ENCODE results near the gene PRKN. TPM values are rescaled to one million over a fixed set of nuclear protein-coding genes. Genes with fewer than 3 reads are reported as not detected.

The PRKN gene
- polyA plus RNA-seq, 3 donors: 8.1 to 15.1 (median 11.4) TPM

DNA sequence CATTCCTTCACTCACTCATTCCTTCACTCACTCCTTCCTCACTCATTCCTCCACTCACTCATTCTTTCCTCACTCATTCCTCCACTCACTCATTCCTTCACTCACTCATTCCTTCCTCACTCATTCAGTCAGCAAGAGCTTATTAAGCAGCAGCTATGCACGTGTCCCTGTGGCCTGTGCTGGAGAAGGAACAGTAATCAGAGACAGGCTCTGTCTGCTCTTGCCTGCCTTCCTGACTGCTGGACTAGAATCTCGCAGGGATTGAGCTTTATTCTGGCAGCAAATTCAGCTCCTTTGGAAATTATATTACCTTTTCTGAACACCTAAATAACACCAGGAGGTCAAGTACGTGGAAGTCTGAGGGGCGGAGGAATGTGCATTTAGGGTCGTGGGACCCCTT, 1314.8 kb downstream of the PRKN start:
- DNase-seq (ENCODE audit: extremely low read depth in 1 of 11, low read depth in 9 of 11, low spot score in 4 of 11): no peak

DNA sequence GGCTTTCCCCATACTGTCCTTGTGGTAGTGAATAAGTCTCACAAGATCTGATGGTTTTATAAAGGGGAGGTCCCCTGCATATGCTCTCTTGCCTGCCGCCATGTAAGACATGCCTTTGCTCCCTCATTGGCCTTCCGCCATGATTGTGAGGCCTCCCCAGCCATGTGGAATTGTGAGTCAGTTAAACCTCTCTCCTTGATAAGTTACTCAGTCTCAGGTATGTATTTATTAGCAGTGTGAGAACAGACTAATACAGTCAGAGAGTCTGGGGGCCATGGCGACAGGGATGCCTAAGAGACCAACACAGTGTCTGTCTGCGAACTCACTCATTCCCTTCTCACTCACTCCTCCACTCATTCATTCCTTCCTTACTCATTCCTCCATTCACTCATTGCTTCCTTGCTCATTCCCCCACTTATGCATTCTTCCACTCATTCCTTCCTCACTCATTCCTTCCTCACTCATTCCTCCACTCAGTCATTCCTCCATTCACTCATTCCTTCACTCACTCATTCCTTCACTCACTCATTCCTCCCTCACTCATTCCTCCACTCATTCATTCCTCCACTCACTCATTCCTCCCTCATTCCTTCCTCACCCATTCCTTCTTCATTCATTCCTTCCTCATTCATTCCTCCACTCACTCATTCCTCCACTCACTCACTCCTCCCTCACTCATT, 1316.2 kb downstream of the PRKN start:
- no peak for DNase-seq (ENCODE audit: extremely low read depth in 1 of 11, low read depth in 9 of 11, low spot score in 4 of 11)

DNA sequence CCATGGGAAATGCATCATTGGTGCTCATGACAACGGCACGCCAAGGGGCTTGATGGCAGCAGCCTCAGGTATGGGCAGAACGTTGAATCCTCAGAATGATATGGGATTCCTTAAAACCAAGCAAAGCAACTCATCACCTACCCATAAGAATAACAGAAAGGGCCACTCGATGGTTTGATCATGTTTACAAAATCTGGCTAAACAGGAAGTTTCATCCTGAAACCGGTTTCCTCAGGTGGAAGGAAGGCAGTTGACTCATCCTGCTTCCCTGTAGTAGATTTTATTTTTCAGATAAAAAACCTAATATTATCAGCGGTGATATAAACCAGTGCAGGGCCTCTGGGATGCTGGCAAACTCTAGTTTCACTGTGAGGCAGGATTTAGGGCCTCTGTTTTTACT, 1316.8 kb downstream of the PRKN start:
- DNase-seq (ENCODE audit: extremely low read depth in 1 of 11, low read depth in 9 of 11, low spot score in 4 of 11): no peak

- DNase-seq (ENCODE audit: extremely low read depth in 1 of 11, low read depth in 9 of 11, low spot score in 4 of 11): no peak
Observed at GRCh38 chr6:161410076-161410475, 1317.5 kb downstream of the PRKN start.

GRCh38 chr6:161409353-161409752, 1318.2 kb downstream of the PRKN start:
- DNase-seq (ENCODE audit: extremely low read depth in 1 of 11, low read depth in 9 of 11, low spot score in 4 of 11): no peak

- DNase-seq (ENCODE audit: extremely low read depth in 1 of 11, low read depth in 9 of 11, low spot score in 4 of 11): no peak
Observed at GRCh38 chr6:161408041-161408440, 1319.5 kb downstream of the PRKN start.

GRCh38 chr6:161407581-161407980, 1320.0 kb downstream of the PRKN start:
- DNase-seq (ENCODE audit: extremely low read depth in 1 of 11, low read depth in 9 of 11, low spot score in 4 of 11): no peak

DNA sequence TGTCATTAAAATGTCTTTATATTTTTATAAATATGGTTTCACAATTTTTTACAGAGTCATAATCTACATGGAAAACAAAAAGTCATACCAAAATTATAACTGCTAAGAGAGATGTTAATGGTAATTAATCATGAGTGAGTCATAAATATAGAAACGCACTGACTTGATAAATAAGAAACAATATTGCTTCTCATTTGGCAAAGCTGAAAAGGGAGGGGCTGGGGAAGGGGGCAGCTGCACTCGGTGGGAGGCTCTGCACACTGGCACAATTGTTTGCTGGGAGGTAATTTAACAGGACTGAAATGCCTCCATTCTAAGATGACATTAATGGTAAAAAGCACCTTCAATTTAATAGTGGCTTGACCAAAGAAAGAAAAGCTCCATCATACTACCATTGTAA, 1320.5 kb downstream of the PRKN start:
- DNase-seq (ENCODE audit: extremely low read depth in 1 of 11, low read depth in 9 of 11, low spot score in 4 of 11): no peak

- DNase-seq (ENCODE audit: extremely low read depth in 1 of 11, low read depth in 9 of 11, low spot score in 4 of 11): no peak
Observed at GRCh38 chr6:161406646-161407045, 1320.9 kb downstream of the PRKN start.

DNA sequence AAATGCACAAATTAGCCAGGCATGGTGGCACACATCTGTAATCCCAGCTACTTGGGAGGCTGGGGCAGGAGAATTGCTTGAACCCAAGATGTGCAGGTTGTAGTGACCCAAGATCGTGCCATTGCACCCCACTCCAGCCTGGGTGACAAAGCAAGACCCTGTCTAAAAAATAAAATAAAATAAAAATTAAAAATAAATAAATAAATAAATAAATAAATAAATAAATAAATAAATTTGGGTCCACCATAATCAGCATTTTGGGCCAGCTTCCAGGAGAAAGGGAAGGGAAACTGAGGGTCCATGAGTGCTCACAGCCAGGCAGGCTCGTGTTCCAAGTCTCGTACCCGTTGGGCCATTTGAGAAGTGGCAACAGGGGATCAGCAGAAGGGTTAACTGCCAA, 1322.1 kb downstream of the PRKN start:
- DNase-seq (ENCODE audit: extremely low read depth in 1 of 11, low read depth in 9 of 11, low spot score in 4 of 11): no peak

DNA sequence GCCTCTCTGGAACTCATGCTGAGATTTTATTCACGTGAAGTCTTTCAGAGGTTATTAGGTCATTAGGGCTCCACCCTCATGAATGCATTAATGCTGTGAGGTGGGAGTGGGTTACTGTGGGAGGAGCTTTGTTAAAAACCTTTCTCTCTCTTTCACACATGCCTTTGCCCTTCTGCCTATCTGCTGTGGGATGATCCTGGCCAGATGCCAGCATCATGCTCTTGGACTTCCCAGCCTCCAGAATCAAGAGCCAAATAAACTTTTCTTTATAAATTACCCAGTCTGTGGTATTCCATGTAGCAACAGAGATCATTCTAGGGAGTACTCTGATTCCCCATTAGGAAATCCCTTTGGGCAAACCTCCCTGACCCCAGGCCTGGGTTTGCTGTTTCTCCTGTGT, 1323.8 kb downstream of the PRKN start:
- no peak for DNase-seq (ENCODE audit: extremely low read depth in 1 of 11, low read depth in 9 of 11, low spot score in 4 of 11)

DNA sequence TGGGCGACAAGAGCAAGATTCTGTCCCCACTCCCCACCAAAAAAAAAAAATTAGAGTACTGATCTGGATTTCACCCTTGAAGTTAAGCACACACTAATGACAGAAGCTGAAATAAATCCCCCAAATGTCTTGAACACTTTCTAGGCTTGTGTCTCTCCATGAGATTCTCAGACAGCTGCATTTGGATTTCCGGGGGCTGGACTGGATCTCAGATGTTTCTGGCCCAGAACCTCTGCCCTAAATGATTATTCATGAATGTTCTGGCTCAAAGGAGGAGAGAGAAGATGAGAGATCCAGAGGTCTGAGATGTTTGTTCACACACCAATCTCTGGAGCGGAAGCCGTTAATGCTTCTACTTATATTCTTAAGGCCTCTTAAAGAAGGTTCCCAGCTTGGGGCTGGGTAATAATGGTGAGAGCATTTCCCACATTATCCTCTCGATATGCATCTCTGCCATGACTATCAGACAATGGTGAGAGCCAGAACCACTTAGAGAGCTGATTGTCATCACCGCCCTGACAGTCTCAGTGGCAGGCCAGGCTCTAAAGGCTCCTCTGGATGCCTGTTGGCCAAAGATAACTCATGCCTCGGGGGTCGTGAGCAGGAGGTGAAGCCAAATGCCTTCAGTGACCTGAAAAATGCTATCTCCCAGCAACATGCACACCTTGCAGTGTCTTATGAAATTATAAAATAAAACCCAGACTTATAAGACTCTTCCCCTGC, 1325.8 kb downstream of the PRKN start:
- no peak for DNase-seq (ENCODE audit: extremely low read depth in 1 of 11, low read depth in 9 of 11, low spot score in 4 of 11)

DNA sequence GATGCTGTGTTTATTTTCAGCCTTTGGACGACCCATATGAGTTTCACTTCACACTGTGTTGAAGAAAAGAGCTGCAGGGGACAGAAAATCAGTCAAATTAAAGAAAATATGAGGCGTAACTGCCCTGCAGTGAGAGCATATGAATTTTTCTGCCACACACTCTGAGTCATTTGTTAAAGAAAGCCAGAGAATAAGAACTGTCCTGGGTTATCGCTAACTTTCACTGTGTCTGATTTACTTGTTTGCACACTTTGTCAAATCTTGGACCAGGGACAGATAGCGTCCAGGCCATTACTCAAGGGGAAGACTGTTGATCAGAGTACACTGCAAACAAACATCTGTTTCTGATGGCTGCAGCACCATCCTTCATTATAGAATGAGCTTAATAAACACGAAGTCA, 1326.9 kb downstream of the PRKN start:
- no peak for DNase-seq (ENCODE audit: extremely low read depth in 1 of 11, low read depth in 9 of 11, low spot score in 4 of 11)

- DNase-seq (ENCODE audit: extremely low read depth in 1 of 11, low read depth in 9 of 11, low spot score in 4 of 11): no peak
Observed at GRCh38 chr6:161396539-161396938, 1331.0 kb downstream of the PRKN start.

DNA sequence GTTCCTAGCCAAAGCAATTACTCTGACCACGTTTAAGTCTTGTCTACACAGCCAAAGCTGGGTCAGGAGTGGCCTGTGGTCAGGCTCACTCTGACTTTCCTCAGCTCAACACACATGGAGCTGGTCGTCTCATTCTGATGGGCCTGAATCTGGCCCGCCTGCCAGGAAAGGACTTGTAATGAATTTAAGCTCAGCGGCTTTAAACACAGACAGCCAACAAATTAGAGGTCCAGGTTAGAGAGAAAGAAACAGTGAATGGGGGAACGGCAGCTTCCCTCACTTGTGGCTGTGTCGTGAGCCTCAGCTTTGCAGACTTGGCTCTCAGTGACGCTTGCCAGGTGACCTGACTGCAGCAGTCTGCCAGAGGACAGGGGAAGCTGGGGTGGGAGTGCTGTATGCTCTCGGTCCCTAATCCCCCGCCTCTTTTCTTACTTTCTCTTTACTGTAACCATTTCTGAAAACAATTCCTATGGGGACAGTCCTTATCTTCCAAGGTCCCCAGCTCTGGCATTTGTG, 1331.8 kb downstream of the PRKN start:
- DNase-seq (ENCODE audit: extremely low read depth in 1 of 11, low read depth in 9 of 11, low spot score in 4 of 11): no peak

DNA sequence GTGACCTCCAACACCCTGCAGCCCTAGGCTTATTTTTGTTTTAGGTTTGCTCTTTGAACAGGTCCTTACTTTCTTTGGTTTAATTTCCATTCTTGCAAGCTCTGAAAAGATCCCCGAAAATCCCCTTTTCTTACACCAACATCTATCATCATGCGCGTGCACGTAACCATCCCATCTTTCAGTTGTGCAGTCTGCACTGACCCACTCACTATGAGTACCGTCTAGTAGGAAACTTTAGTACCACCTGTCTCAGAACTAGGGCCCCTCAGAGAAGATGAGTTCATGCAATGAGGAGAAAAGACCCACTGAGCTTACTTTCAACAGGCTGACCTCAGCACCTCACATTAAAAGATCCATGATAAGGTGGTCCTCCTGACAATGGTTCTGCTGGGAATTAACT, 1333.1 kb downstream of the PRKN start:
- DNase-seq (ENCODE audit: extremely low read depth in 1 of 11, low read depth in 9 of 11, low spot score in 4 of 11): no peak

- DNase-seq (ENCODE audit: extremely low read depth in 1 of 11, low read depth in 9 of 11, low spot score in 4 of 11): peak in 7 of 11 donors; percentile 41 to 75 (median 64)
Observed at GRCh38 chr6:161393839-161394364, 1333.7 kb downstream of the PRKN start.

DNA sequence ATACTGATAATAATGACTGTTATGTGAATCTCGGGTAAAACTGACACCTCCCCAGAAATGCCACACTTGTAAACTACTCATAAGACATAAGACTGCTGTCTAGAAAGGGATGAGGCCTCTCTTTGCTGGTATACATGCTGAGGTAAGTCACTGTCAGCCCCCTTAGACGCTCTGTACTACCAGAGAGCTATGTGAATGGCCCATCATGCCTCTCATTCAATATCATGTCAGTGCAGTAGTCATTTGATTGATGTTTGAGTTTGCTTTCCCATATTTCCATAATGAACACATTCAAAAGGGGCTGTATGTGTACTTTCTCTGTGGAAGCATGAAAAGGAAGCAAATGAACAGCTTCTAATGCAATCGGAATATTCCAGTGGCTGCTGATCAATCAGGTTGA, 1334.3 kb downstream of the PRKN start:
- no peak for DNase-seq (ENCODE audit: extremely low read depth in 1 of 11, low read depth in 9 of 11, low spot score in 4 of 11)

DNA sequence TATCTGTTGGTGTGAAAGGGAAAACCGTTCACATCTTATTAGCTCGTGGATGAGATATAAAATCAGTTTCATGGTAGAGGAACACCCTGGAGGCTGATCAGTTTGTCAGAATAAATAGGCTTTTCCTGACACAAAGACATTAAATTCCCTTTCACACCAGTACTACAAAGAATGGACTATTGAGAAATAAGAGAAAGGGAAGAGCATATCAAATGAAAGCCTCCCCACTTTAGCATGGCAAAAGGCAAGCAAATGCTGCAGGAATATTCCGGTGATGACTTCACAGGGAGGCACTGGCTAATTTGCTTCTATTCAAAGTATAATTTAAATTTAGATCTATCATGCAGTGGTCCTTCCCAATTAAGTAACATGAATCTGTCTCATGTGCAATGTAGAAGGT, 1337.8 kb downstream of the PRKN start:
- DNase-seq (ENCODE audit: extremely low read depth in 1 of 11, low read depth in 9 of 11, low spot score in 4 of 11): no peak

DNA sequence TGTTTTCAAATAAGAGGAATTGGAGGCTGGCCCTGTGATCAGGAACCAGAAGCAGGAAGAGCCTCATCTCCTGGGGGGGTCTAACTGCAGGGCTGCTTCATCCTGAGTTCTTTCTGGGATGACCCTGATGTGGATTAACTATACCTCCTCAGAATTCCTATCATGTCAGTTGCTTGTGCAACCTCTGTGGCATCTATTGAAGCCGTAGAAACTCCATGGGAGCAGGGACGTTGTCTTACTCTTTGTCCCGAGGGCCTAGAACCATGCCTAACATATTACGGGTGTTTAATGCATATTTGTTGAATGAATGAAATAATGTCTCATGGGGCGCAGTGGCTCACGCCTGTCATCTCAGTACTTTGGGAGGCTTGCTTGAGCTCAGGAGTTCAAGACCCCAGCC, 1343.6 kb downstream of the PRKN start:
- DNase-seq (ENCODE audit: extremely low read depth in 1 of 11, low read depth in 9 of 11, low spot score in 4 of 11): no peak
